ENCODE data around the gene XPO4.
"Not testable (repeated sequence)": the region's sequence is repeated elsewhere in the genome, so short reads cannot be mapped to it uniquely, and the experiment has no call there.

XPO4 gene

GRCh38 chr13:20890540-20890939 is 12.0 kb downstream of the XPO4 start:
- not testable (repeated sequence) for DNase-seq

- DNase-seq, result no peak
These were observed 20.3 kb downstream of the XPO4 start for GRCh38 chr13:20882206-20882605.

GRCh38 chr13:20877902-20878301 is 24.6 kb downstream of the XPO4 start:
- no peak for DNase-seq

GRCh38 chr13:20876802-20877201 is 25.7 kb downstream of the XPO4 start:
- DNase-seq, result not testable (repeated sequence)

- DNase-seq, result not testable (repeated sequence)
These were observed 28.1 kb downstream of the XPO4 start for GRCh38 chr13:20874439-20874838.

- DNase-seq, result no peak
These were observed 29.2 kb downstream of the XPO4 start for GRCh38 chr13:20873348-20873747.

- DNase-seq, result no peak
These were observed 31.7 kb downstream of the XPO4 start for GRCh38 chr13:20870829-20871228.

GRCh38 chr13:20869540-20869939 is 33.0 kb downstream of the XPO4 start:
- DNase-seq, result no peak

GRCh38 chr13:20867408-20867807 is 35.1 kb downstream of the XPO4 start:
- DNase-seq, result no peak

GRCh38 chr13:20861666-20862065 is 40.9 kb downstream of the XPO4 start:
- not testable (repeated sequence) for DNase-seq

GRCh38 chr13:20860844-20861243 is 41.7 kb downstream of the XPO4 start:
- no peak for DNase-seq

- DNase-seq, result no peak
These were observed 45.9 kb downstream of the XPO4 start for GRCh38 chr13:20856650-20857049.

GRCh38 chr13:20851844-20852402 is 50.6 kb downstream of the XPO4 start:
- DNase-seq, result no peak

GRCh38 chr13:20848944-20849343 is 53.6 kb downstream of the XPO4 start:
- no peak for DNase-seq

GRCh38 chr13:20848203-20848602 is 54.3 kb downstream of the XPO4 start:
- DNase-seq, result no peak

GRCh38 chr13:20847296-20847695 is 55.2 kb downstream of the XPO4 start:
- DNase-seq, result no peak

GRCh38 chr13:20843166-20843565 is 59.4 kb downstream of the XPO4 start:
- DNase-seq, result no peak

GRCh38 chr13:20840568-20840967 is 62.0 kb downstream of the XPO4 start:
- no peak for DNase-seq

- DNase-seq, result no peak
These were observed 68.5 kb downstream of the XPO4 start for GRCh38 chr13:20833900-20834679.

GRCh38 chr13:20832861-20833260 is 69.7 kb downstream of the XPO4 start:
- DNase-seq, result no peak

GRCh38 chr13:20831933-20832332 is 70.6 kb downstream of the XPO4 start:
- no peak for DNase-seq

- DNase-seq, result no peak
These were observed 71.3 kb downstream of the XPO4 start for GRCh38 chr13:20831254-20831653.

- DNase-seq, result no peak
These were observed 73.8 kb downstream of the XPO4 start for GRCh38 chr13:20828539-20829364.
